ENCODE data around the gene CD96. TPM values are rescaled to one million over a fixed set of nuclear protein-coding genes. Genes with fewer than 3 reads are reported as not detected.

Gene CD96
- total RNA-seq, 1 experiment from 2014 or later: 0.59 TPM

GRCh38 chr3:111605493-111605892 lies 63.5 kb downstream of the CD96 start:
- ChIA-PET POLR2A (no interaction called here), CTCF (no interaction called here)
- H3K9me3 Mint-ChIP-seq (ENCODE audit: unreplicated experiment): no peaks in the 10 kb centered on the region
- Histone ChIP-seq H3K4me1 (no peaks in the 10 kb centered on the region), H3K4me3 (ENCODE audit: low read depth, low read length) (no peak overlapping the region), H3K9me3 (no peaks in the 10 kb centered on the region), H3K27me3 (replicated peaks; ENCODE audit: control insufficient read depth, insufficient read depth, low read length) (no peaks in the 10 kb centered on the region; the same call in 1 of the 2 replicates), H3K36me3 (ENCODE audit: control insufficient read depth, insufficient read depth, low read length) (no peaks in the 10 kb centered on the region)
- H3K27me3 Mint-ChIP-seq (ENCODE audit: insufficient read depth, unreplicated experiment): peaks cover 2% of the 10 kb centered on the region
- no TSS peak for BruUV-seq (replicated peaks)
- no peaks in the 10 kb centered on the region for H3K36me3 Mint-ChIP-seq (ENCODE audit: insufficient read depth, unreplicated experiment)
- H3K27ac Mint-ChIP-seq (ENCODE audit: unreplicated experiment): no peak overlapping the region
- intact Hi-C loops (cut with micrococcal nuclease; ENCODE audit: unreplicated experiment): no loop called here
- no peaks in the 10 kb centered on the region for H3K4me1 Mint-ChIP-seq (ENCODE audit: low read depth, unreplicated experiment)
- no peak for TF ChIP-seq CTCF (IDR thresholded peaks at IDR 0.05; ENCODE audit: insufficient read depth in 1 of 2, low read depth in 1 of 2, low read length in 1 of 2, severe bottlenecking in 1 of 2, unreplicated experiment in 1 of 2)
- no peak overlapping the region for H3K4me3 Mint-ChIP-seq (ENCODE audit: unreplicated experiment)
- no peak for DNase-seq

GRCh38 chr3:111607240-111607920 lies 65.4 kb downstream of the CD96 start:
- DNase-seq: no peak
- Histone ChIP-seq H3K4me1 (no peaks in the 10 kb centered on the region), H3K9me3 (no peaks in the 10 kb centered on the region), H3K36me3 (ENCODE audit: control insufficient read depth, insufficient read depth, low read length) (no peaks in the 10 kb centered on the region), H3K27me3 (replicated peaks; ENCODE audit: control insufficient read depth, insufficient read depth, low read length) (no peaks in the 10 kb centered on the region; the same call in 1 of the 2 replicates), H3K4me3 (ENCODE audit: low read depth, low read length) (no peak overlapping the region)
- no TSS peak for BruUV-seq (replicated peaks)
- CTCF ChIA-PET: no interaction called here
- H3K4me1 Mint-ChIP-seq (ENCODE audit: low read depth, unreplicated experiment): no peaks in the 10 kb centered on the region
- no peaks in the 10 kb centered on the region for H3K9me3 Mint-ChIP-seq (ENCODE audit: unreplicated experiment)
- H3K27me3 Mint-ChIP-seq (ENCODE audit: insufficient read depth, unreplicated experiment): peaks cover 6% of the 10 kb centered on the region
- POLR2A ChIA-PET: no interaction called here
- no peak overlapping the region for H3K27ac Mint-ChIP-seq (ENCODE audit: unreplicated experiment)
- H3K36me3 Mint-ChIP-seq (ENCODE audit: insufficient read depth, unreplicated experiment): no peaks in the 10 kb centered on the region
- no peak for TF ChIP-seq CTCF (IDR thresholded peaks at IDR 0.05; ENCODE audit: insufficient read depth in 1 of 2, low read depth in 1 of 2, low read length in 1 of 2, severe bottlenecking in 1 of 2, unreplicated experiment in 1 of 2)
- intact Hi-C loops (cut with micrococcal nuclease; ENCODE audit: unreplicated experiment): no loop called here
- H3K4me3 Mint-ChIP-seq (ENCODE audit: unreplicated experiment): no peak overlapping the region

GRCh38 chr3:111608383-111608782 lies 66.4 kb downstream of the CD96 start:
- Histone ChIP-seq H3K4me3 (ENCODE audit: low read depth, low read length) (no peak overlapping the region), H3K36me3 (ENCODE audit: control insufficient read depth, insufficient read depth, low read length) (no peaks in the 10 kb centered on the region), H3K9me3 (no peaks in the 10 kb centered on the region), H3K4me1 (no peaks in the 10 kb centered on the region), H3K27me3 (replicated peaks; ENCODE audit: control insufficient read depth, insufficient read depth, low read length) (no peaks in the 10 kb centered on the region)
- H3K27me3 Mint-ChIP-seq (ENCODE audit: insufficient read depth, unreplicated experiment): peaks cover 6% of the 10 kb centered on the region
- POLR2A ChIA-PET: no interaction called here
- H3K4me3 Mint-ChIP-seq (ENCODE audit: unreplicated experiment): no peak overlapping the region
- no peaks in the 10 kb centered on the region for H3K4me1 Mint-ChIP-seq (ENCODE audit: low read depth, unreplicated experiment)
- DNase-seq: no peak
- no peaks in the 10 kb centered on the region for H3K9me3 Mint-ChIP-seq (ENCODE audit: unreplicated experiment)
- intact Hi-C loops (cut with micrococcal nuclease; ENCODE audit: unreplicated experiment): no loop called here
- no peaks in the 10 kb centered on the region for H3K36me3 Mint-ChIP-seq (ENCODE audit: insufficient read depth, unreplicated experiment)
- BruUV-seq (replicated peaks): no TSS peak
- no peak for TF ChIP-seq CTCF (IDR thresholded peaks at IDR 0.05; ENCODE audit: insufficient read depth in 1 of 2, low read depth in 1 of 2, low read length in 1 of 2, severe bottlenecking in 1 of 2, unreplicated experiment in 1 of 2)
- H3K27ac Mint-ChIP-seq (ENCODE audit: unreplicated experiment): no peak overlapping the region
- CTCF ChIA-PET: no interaction called here
